Renal cortical epithelial cell (primary cell): ENCODE data around the gene ETV1. TPM values are rescaled to one million over a fixed set of nuclear protein-coding genes. Genes with fewer than 3 reads are reported as not detected.

ENCODE experiments used
- DNase-seq: peaks from one replicate; pipeline ENCODE4 v3.0.0-alpha.2; 2011; ENCODE audit warnings: low read depth
- total RNA-seq: library from RNA; depleted of rRNA; stranded (reverse); fragments of >200 nt; gene quantifications from 2 replicates; pipeline ENCODE4 v1.2.3, GENCODE V29; 2014

ETV1 gene
- total RNA-seq, 1 donor from 2014 or later: 2.3 TPM

DNA sequence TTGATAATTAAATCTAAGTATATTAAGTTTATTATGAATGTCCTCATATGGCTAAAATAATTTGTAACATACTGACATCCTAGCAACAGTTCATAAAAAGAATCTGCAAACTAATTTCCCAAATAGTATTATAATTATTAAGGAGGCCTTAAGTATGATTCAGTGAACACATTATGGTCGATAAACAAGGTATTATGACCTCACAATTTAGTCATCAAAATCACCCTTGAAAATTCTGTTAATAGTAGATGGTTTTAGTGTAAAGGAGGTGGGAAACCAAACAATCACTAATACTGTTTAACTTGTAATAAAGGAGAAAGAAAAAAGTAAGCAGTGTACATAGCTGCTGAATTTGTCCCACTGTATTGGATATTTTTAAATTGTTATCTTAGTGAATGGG lies 2.1 kb downstream of the ETV1 start:
- peak; percentile 66 for DNase-seq

DNA sequence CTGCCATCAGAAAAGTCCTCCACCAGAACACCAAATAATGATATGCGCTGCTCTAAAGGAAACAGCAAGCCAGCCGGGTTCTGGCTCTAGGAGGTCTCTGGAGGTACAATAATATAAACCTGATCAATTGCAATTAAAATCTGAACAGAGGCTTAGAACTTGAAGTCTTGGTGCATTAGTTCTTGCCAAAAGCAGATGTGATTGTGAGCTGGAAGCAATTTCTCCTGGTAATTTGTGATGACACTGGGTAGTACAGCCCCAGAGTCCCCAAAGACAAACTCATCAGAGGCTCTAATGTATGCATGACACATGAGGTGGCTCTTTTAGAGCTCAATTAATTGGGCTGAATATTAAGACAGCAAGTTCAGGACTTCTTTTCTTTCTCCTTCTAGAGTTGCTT lies 3.3 kb downstream of the ETV1 start:
- no peak for DNase-seq

DNA sequence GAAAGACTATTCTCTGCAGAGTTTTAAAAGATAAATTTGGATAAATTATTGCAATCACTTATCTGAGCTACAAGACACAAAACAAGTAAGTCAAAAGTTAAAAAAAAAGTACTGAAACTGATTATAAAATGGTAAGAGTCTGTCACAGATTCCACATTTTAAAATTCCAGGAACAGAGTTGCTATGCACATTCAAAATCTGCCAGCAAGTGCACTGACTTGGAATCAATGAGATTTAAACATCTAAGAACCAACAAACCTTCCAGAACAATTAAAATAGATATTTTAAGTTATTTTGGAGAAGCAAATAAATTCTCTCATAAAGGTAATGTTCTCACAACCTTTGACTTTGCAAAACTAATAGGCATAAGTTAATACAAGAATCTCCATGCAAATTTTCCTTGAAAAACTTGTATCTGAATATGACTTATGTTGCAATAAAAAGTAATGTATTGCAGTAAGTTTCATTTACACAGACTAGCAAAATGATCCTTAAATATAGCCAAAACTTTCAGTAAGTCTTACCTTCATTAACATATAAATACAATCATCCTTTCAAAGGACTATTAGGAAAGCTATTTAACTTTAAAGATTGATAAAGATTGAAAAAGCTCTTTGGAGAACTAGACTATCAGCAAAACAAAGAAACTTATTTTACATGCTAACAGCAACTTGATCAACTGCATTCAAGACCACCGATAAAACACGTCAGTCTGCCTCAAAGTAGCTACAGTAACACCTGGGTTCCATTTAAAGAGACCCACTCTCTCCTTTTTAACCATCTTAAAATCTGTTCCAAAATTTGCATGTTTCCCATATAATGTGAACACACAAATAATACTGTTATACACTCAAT lies 4.4 kb downstream of the ETV1 start:
- DNase-seq: no peak

DNA sequence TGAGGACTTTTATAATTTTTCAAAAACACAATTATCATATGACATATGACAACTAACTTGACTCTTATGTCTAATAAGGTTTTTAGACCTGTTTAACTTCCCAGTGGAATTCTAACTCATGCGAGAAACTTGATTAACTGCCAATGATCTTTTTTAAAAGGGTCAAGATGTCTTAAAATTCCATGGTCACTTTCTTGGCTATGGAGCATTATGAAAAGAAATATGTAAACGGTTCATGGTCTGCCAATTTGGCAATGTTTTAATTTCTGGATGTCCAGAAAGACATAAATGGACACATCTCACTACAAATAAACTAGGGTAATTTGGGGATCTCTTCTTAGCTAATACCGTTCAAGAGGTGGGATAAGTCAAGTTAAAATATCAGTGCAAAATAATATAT lies 5.4 kb downstream of the ETV1 start:
- no peak for DNase-seq

- no peak for DNase-seq
Measured at GRCh38 chr7:13982940-13983677, 6.4 kb downstream of the ETV1 start.

DNA sequence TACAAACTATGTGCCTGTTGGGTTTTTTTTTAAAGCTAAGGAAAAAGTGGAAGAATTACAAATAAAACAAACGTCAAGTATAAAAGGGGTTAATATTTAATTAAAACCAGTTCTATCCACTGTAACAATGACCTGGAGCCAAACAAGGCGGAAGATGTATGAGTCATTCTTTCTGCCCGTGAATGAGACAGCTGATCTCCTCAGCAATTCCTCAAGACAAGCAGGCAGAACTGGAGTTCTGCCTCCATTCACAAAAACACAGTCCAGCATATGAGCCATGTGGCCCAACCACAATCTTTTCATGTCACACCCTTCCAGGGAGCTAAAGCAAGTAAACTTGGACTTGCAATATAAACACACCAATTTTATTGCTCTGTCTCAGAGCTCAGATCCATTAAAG lies 8.4 kb downstream of the ETV1 start:
- DNase-seq: peak; percentile 100

DNA sequence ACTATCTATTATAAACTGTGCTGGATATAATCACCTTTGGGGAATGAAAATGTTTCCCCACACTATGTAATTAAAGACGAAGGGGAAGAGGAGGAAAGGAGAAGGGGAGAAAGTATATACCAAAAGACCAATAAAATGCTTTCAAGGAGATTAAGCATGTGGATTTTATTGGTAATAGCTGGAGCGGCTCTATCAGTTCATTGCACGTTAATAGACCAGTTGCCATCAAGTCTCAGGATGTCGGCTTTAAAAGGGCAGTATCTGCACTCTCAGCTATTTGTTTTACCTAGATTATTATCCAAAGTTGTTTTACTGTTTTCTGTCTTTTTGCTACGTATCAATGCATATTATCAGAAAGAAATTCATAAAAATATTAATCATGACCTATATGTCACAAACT lies 9.0 kb downstream of the ETV1 start:
- peak; percentile 19 for DNase-seq

DNA sequence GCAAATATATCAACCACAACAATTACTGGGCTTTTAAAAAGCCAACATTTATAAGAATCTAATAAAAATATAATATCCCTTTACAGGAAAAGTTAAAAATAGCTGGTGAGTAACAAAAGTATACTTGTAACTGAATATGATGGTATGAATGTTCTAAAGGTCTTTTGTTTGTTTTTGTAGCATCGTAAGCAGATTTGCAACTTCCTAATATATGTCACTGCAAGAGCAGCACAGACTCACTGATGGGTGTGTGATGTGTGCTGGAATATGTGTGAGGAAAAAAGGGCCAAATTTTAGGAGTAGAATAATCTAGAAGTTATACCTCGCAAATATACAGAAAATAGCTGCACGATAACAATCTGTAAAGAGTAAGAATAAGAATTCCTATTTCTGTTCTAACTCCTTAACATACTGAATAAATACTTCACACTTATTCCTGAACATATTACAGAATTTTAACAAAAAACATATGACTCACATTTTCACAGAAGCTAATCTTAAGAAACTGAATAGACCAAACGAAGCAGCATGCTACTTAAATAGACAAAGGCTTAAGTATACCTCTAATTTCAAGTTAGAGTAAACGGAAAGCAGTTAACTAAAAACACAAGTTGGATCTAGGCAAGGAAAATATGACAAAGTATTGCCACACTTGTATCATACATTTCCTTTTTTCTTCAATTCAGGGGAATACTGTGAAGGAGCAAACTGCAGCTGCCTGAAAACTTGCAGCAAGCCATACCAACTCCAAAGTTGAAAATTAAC lies 9.6 kb downstream of the ETV1 start:
- peak; percentile 32 for DNase-seq

DNA sequence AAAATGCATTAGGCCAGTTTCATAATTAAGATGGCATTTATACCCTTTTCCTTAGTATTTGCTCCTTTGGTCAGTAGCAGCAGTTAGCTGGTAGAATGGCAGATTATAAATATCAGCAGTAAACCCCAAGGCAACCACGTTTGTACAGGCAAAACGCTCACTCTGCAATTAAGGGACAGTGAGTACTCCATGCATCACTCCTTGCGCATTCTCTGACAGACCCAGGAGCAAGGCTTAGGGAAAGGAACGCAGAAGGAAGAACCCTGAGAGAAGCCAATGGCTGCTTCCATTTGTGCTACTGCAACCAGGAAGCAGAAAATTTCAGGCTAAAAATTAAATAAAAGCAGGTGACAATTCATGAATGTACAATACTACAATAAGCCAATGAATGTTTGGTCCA lies 12.9 kb downstream of the ETV1 start:
- DNase-seq: no peak

DNA sequence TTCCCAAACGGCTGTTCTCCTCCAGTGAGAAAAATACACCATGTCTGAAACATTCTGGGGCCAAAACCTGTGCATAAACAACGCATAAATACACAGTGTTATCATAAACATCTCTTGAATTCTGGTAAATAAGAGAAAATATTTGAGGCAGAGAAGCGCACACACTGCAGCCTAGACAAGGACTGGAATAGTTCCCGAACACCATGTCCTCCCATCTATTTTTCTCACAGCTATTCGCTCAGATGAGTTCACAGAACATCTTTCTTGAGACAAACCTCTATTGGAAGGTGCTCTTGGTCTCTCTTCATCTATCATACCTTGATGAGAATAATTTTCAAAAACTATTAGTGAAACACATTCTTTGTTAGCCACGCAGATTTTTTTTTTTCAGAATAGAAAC lies 24.4 kb downstream of the ETV1 start:
- DNase-seq: no peak

DNA sequence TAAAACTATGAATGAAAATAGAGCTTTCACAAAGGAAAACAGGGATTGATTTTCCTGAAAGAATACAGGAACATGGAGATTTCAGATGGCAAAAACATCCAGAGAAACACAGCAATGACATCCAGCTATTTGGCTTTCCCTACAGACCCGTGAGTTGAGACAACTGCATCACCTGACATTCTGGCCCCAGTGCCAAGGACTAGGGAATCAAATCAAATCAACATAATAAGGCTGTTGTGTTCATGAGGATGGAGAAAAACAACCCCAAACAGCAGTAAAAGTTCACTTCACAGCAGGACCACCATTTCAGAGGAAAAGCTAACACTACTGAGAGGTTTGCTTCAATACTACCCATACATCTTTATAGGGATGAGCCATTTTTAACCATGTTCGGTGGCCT lies 25.5 kb downstream of the ETV1 start:
- no peak for DNase-seq

GRCh38 chr7:13955494-13955893 lies 34.0 kb downstream of the ETV1 start:
- DNase-seq: no peak

DNA sequence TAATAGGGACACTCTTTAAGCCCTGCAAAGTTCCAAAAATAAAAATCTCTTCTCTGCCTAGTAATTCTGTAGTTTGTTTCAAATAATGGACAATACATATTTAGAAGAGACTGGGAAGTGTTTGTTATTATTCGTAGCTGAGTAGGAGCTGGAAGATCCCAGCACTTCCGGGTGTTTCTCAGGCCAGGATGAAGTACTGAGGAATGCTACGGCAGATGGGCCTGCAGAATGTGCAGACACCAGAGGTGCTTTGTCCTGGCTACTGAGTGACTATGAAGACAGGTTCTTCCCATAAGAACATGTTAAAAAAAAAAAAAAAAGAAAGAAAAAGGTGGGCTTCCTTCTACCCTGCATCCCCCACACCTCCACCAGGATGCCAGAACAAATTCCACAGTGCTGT lies 36.1 kb downstream of the ETV1 start:
- DNase-seq: no peak

- no peak for DNase-seq
Measured at GRCh38 chr7:13952921-13953320, 36.5 kb downstream of the ETV1 start.

GRCh38 chr7:13949939-13950338 lies 39.5 kb downstream of the ETV1 start:
- no peak for DNase-seq

DNA sequence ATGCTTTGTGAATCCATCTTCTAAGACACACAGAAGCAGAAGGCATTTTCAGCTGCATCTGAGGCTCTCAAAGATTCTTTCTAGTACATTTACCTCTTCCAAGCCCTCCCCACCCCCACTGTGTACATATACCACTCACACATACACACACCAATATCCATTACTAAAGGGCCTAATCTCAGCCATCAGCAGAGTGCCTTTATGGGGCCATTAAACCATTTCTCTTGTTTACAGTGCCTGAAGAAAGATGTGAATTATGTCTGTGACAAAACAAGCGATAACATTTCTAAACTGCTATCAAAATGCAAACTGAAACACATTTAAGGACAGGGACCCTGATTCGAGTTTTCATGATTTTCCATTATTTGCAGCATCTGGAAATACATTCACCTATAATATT lies 40.0 kb downstream of the ETV1 start:
- no peak for DNase-seq

- DNase-seq: no peak
Measured at GRCh38 chr7:13948019-13948801, 41.3 kb downstream of the ETV1 start.

GRCh38 chr7:13947535-13947934 lies 41.9 kb downstream of the ETV1 start:
- DNase-seq: no peak

GRCh38 chr7:13946181-13946580 lies 43.3 kb downstream of the ETV1 start:
- peak; percentile 77 for DNase-seq

GRCh38 chr7:13945670-13946069 lies 43.8 kb downstream of the ETV1 start:
- peak; percentile 84 for DNase-seq

DNA sequence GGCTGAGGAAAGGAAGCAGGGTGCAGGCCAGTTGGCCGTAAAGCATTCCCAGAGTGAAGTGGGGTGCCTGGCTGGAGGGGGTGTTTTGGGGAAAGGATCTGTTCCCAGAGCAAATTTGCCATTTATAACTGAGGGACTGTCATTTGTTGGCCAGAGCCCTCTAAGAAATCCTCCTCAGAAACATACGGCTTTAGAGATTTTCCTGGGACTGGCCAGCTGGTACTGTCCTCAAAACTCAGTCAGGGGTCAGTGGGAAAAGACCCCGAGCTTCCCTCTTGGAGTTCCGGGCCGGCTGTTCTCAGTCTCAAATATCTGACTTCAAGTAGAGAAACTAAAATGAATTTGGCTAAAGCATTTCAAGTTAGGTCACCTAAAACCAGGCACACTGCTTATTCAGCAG lies 55.9 kb downstream of the ETV1 start:
- no peak for DNase-seq

GRCh38 chr7:13933091-13933490 lies 56.4 kb downstream of the ETV1 start:
- DNase-seq: peak; percentile 48
